NCI-H2171 (cell line): ENCODE data around the gene PTPRZ1.

ENCODE experiments used
- DNase-seq: peaks from one replicate; lab custom pipeline; 2025; lab: John Stamatoyannopoulos, UW

The PTPRZ1 gene

GRCh38 chr7:121872831-121873288 lies at the start of gene PTPRZ1:
TSS of gene PTPRZ1 (plus strand) at chr7:121873161. CDS start at chr7:121873500, 339 bp downstream.
- DNase-seq = no peak

- no peak for DNase-seq
Observed at GRCh38 chr7:121824276-121824675, 48.7 kb upstream of the PTPRZ1 start.

- DNase-seq = no peak
Observed at GRCh38 chr7:121831351-121831750, 41.6 kb upstream of the PTPRZ1 start.

- no peak for DNase-seq
Observed at GRCh38 chr7:121831801-121832200, 41.2 kb upstream of the PTPRZ1 start.

GRCh38 chr7:121832347-121832746 lies 40.6 kb upstream of the PTPRZ1 start:
- DNase-seq = no peak

GRCh38 chr7:121833991-121834390 lies 39.0 kb upstream of the PTPRZ1 start:
- DNase-seq = no peak

- no peak for DNase-seq
Observed at GRCh38 chr7:121837462-121837861, 35.5 kb upstream of the PTPRZ1 start.

- DNase-seq = no peak
Observed at GRCh38 chr7:121847041-121847440, 25.9 kb upstream of the PTPRZ1 start.

GRCh38 chr7:121853307-121853706 lies 19.7 kb upstream of the PTPRZ1 start:
- no peak for DNase-seq

- no peak for DNase-seq
Observed at GRCh38 chr7:121860953-121861352, 12.0 kb upstream of the PTPRZ1 start.

- DNase-seq = no peak
Observed at GRCh38 chr7:121862591-121862990, 10.4 kb upstream of the PTPRZ1 start.

- DNase-seq = no peak
Observed at GRCh38 chr7:121871188-121871587, 1.8 kb upstream of the PTPRZ1 start.

GRCh38 chr7:121873289-121874194 lies 581 bp downstream of the PTPRZ1 start:
- peak; percentile 4 for DNase-seq

GRCh38 chr7:121874298-121874697 lies 1.3 kb downstream of the PTPRZ1 start:
- no peak for DNase-seq

- no peak for DNase-seq
Observed at GRCh38 chr7:121875203-121875602, 2.2 kb downstream of the PTPRZ1 start.

GRCh38 chr7:121876656-121877500 lies 3.9 kb downstream of the PTPRZ1 start:
- DNase-seq = no peak

GRCh38 chr7:121878918-121879464 lies 6.0 kb downstream of the PTPRZ1 start:
- no peak for DNase-seq

GRCh38 chr7:121879544-121879943 lies 6.6 kb downstream of the PTPRZ1 start:
- DNase-seq = no peak

- DNase-seq = no peak
Observed at GRCh38 chr7:121882731-121883130, 9.8 kb downstream of the PTPRZ1 start.

- DNase-seq = no peak
Observed at GRCh38 chr7:121885166-121885920, 12.4 kb downstream of the PTPRZ1 start.

- DNase-seq = no peak
Observed at GRCh38 chr7:121887634-121888033, 14.7 kb downstream of the PTPRZ1 start.

- DNase-seq = no peak
Observed at GRCh38 chr7:121890833-121891232, 17.9 kb downstream of the PTPRZ1 start.
